ENCODE results near the gene ONECUT2.

- TF ChIP-seq CTCF (IDR thresholded peaks at IDR 0.05; ENCODE audit: low read length) (no peak), EZH2 (IDR thresholded peaks at IDR 0.05; ENCODE audit: borderline replicate concordance, low read length) (no peak)
Observed at GRCh38 chr18:57533006-57533867, 98.1 kb downstream of the ONECUT2 start.

Measured in OCI-LY1 (cell line).